ENCODE results near the gene STK33. TPM values are rescaled to one million over a fixed set of nuclear protein-coding genes. Genes with fewer than 3 reads are reported as not detected.

STK33 gene
- total and polyA plus RNA-seq, 12 donors, result 6.9 to 37.9 (median 30.1) TPM

- intact Hi-C loops (cut with DNase I), result no loop called here
- H3K36me3 ChIP-seq, result no peaks in the 10 kb centered on the region
- DNase-seq (no peak), ATAC-seq (no peak)
- TF ChIP-seq, protein P1, sequence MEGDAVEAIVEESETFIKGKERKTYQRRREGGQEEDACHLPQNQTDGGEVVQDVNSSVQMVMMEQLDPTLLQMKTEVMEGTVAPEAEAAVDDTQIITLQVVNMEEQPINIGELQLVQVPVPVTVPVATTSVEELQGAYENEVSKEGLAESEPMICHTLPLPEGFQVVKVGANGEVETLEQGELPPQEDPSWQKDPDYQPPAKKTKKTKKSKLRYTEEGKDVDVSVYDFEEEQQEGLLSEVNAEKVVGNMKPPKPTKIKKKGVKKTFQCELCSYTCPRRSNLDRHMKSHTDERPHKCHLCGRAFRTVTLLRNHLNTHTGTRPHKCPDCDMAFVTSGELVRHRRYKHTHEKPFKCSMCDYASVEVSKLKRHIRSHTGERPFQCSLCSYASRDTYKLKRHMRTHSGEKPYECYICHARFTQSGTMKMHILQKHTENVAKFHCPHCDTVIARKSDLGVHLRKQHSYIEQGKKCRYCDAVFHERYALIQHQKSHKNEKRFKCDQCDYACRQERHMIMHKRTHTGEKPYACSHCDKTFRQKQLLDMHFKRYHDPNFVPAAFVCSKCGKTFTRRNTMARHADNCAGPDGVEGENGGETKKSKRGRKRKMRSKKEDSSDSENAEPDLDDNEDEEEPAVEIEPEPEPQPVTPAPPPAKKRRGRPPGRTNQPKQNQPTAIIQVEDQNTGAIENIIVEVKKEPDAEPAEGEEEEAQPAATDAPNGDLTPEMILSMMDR (IDR thresholded peaks at IDR 0.05), result no peak
- no peaks in the 10 kb centered on the region for H3K9me3 ChIP-seq
- H3K4me3 ChIP-seq, result no peak overlapping the region
- 87 to 88% methylated on average over 6 of the region's 6 CpGs for WGBS, 2 donors
- no peak overlapping the region for H3K27ac ChIP-seq
- no peaks in the 10 kb centered on the region for H3K4me1 ChIP-seq
- H3K27me3 ChIP-seq, result no peaks in the 10 kb centered on the region
These were observed 212.7 kb downstream of the STK33 start for GRCh38 chr11:8381343-8381742.

- no peaks in the 10 kb centered on the region for H3K36me3 ChIP-seq
- DNase-seq (no peak), ATAC-seq (peak in 1 of 8 donors; percentile 50)
- intact Hi-C loops (cut with DNase I), result no loop called here
- H3K27ac ChIP-seq, result no peak overlapping the region
- no peaks in the 10 kb centered on the region for H3K4me1 ChIP-seq
- H3K27me3 ChIP-seq, result no peaks in the 10 kb centered on the region
- TF ChIP-seq, protein P1 (IDR thresholded peaks at IDR 0.05), result no peak
- WGBS, 2 donors, result 51 to 67% methylated on average over 4 of the region's 4 CpGs
- H3K4me3 ChIP-seq, result no peak overlapping the region
- no peaks in the 10 kb centered on the region for H3K9me3 ChIP-seq
These were observed 218.1 kb downstream of the STK33 start for GRCh38 chr11:8375932-8376331.

DNA sequence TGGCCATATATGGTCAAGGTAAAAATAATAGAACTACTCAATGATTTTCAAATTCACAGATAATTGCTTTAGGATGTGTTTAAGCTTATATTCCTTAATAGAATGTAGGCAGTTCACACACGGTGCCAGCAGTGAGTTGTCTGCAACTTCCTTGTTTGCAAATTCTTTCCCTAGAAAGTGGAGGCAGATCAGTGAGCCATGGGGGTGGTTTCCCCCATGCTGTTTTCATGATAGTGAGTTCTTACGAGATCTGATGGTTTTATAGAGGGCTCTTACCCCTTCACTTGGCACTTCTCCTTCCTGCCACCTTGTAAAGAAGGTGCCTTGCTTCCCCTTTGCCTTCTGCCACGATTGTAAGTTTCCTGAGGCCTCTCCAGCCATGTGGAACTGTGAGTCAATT is 218.6 kb downstream of the STK33 start:
- WGBS, 2 donors, result 40 to 55% methylated on average over 3 of the region's 3 CpGs
- H3K36me3 ChIP-seq, result no peaks in the 10 kb centered on the region
- no peaks in the 10 kb centered on the region for H3K4me1 ChIP-seq
- H3K27me3 ChIP-seq, result no peaks in the 10 kb centered on the region
- H3K27ac ChIP-seq, result no peak overlapping the region
- no peak overlapping the region for H3K4me3 ChIP-seq
- DNase-seq (no peak), ATAC-seq (no peak)
- TF ChIP-seq, protein P1 (IDR thresholded peaks at IDR 0.05), result no peak
- intact Hi-C loops (cut with DNase I), result no loop called here
- H3K9me3 ChIP-seq, result no peaks in the 10 kb centered on the region

DNA sequence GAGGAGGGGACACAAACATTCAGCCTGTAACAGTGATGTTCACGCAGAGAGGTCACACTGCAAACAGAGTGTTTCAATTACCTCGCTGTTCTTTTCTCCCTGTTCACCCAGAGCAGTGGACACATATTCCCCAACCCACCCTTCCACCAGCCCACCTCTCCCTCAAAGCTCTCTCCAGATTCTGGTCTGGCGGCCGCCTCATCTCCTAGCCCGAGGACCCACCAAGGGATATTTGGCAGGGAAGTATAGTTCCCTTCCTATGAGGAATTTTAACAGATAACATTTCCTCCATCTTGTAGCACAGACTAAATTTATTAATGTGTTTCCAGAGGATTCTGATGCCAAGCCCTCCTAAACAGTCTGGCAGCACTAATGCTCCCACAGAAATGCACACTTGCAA is 219.3 kb downstream of the STK33 start:
- Histone ChIP-seq H3K27ac (no peak overlapping the region), H3K9me3 (no peaks in the 10 kb centered on the region), H3K4me1 (no peaks in the 10 kb centered on the region), H3K27me3 (no peaks in the 10 kb centered on the region), H3K4me3 (no peak overlapping the region), H3K36me3 (no peaks in the 10 kb centered on the region)
- TF ChIP-seq, protein P1 (IDR thresholded peaks at IDR 0.05), result no peak
- WGBS, 2 donors, result 79 to 81% methylated on average over 5 of the region's 5 CpGs
- intact Hi-C loops (cut with DNase I), result no loop called here
- ATAC-seq (no peak), DNase-seq (no peak)

Measured in heart right ventricle (tissue), 16 donors.